Hepatocyte (in vitro differentiated cells): ENCODE measurements around the gene GLDN. TPM values are rescaled to one million over a fixed set of nuclear protein-coding genes. Genes with fewer than 3 reads are reported as not detected.

Source experiments
- DNase-seq: peaks from one replicate; pipeline ENCODE4 v3.0.0-alpha.2; 2016; ENCODE audit warnings: low spot score
- H2AFZ ChIP-seq: fragments of 200-600 bp; sonication (generic); 2 replicates; pipeline ENCODE4 v1.6.0; 2016; ENCODE audit warnings: antibody characterized with exemption, mild to moderate bottlenecking
- H3K27ac ChIP-seq: fragments of 200-600 bp; sonication (generic); 2 replicates; pipeline ENCODE4 v1.5.1; 2016; ENCODE audit warnings: mild to moderate bottlenecking
- H3K27me3 ChIP-seq: fragments of 200-600 bp; sonication (generic); 2 replicates; pipeline ENCODE4 v1.6.1; 2016
- H3K36me3 ChIP-seq: fragments of 200-600 bp; sonication (generic); replicated peaks from 2 replicates; pipeline ENCODE4 v1.5.1; 2016; ENCODE audit warnings: low read depth; ENCODE audit not compliant: insufficient read depth
- H3K4me1 ChIP-seq: fragments of 200-600 bp; sonication (generic); 2 replicates; pipeline ENCODE4 v1.5.1; 2016; ENCODE audit warnings: mild to moderate bottlenecking, moderate library complexity; ENCODE audit not compliant: insufficient read depth
- H3K4me2 ChIP-seq: fragments of 200-600 bp; sonication (generic); 2 replicates; pipeline ENCODE4 v1.6.0; 2016
- H3K4me3 ChIP-seq: fragments of 200-600 bp; sonication (generic); 2 replicates; pipeline ENCODE4 v1.5.1; 2016; ENCODE audit warnings: mild to moderate bottlenecking
- H3K79me2 ChIP-seq: fragments of 200-600 bp; sonication (generic); 2 replicates; pipeline ENCODE4 v1.6.0; 2017; ENCODE audit warnings: mild to moderate bottlenecking
- H3K9me2 ChIP-seq: fragments of 200-600 bp; sonication (generic); replicated peaks from 2 replicates; pipeline ENCODE4 v1.6.0; 2017; ENCODE audit warnings: mild to moderate bottlenecking; ENCODE audit not compliant: insufficient read depth
- H3K9me3 ChIP-seq: fragments of 200-600 bp; sonication (generic); 2 replicates; pipeline ENCODE4 v1.5.1; 2016; ENCODE audit warnings: low read depth, mild to moderate bottlenecking
- H4K20me1 ChIP-seq: fragments of 200-600 bp; sonication (generic); 2 replicates; pipeline ENCODE4 v1.6.0; 2016; ENCODE audit warnings: mild to moderate bottlenecking; ENCODE audit not compliant: insufficient read depth, poor library complexity, severe bottlenecking
- EZH2 ChIP-seq: fragments of 200-600 bp; sonication (generic); IDR thresholded peaks from 2 replicates; pipeline ENCODE4 v1.6.1; 2016; ENCODE audit warnings: antibody characterized with exemption, mild to moderate bottlenecking, borderline replicate concordance
- EZH2phosphoT487 ChIP-seq: fragments of 200-600 bp; sonication (generic); IDR thresholded peaks from one replicate; pipeline ENCODE4 v1.6.1; 2018; ENCODE audit warnings: antibody characterized with exemption, mild to moderate bottlenecking, low read depth, moderate library complexity; ENCODE audit not compliant: unreplicated experiment, severe bottlenecking
- WGBS: methylation state at CpG from one replicate; pipeline ENCODE4 v1.1.6; 2016; ENCODE audit warnings: low lambda C conversion rate; ENCODE audit errors: missing lambda C conversion rate; 5-methylcytosine and 5-hydroxymethylcytosine counted together
- polyA plus RNA-seq: library from polyadenylated mRNA; unstranded; fragments of >200 nt; fragmentation: Nextera tagmentation; extraction: Ambion mirVana; gene quantifications from 2 replicates; pipeline ENCODE4 v1.2.1, GENCODE V29; 2016
- total RNA-seq: library from RNA; depleted of rRNA; stranded (reverse); fragments of >200 nt; gene quantifications from 2 replicates; pipeline ENCODE4 v1.2.3, GENCODE V29; 2014
- TF ChIP-seq, protein P1 (sequence below): fragments of 200-600 bp; sonication (generic); IDR thresholded peaks from 2 replicates; pipeline ENCODE4 v1.5.1; 2016; ENCODE audit warnings: antibody characterized with exemption, mild to moderate bottlenecking; ENCODE audit not compliant: poor library complexity

GLDN gene
- total and polyA plus RNA-seq, 2 experiments from 2014 or later = 0.07 to 1.8 TPM

GRCh38 chr15:51333571-51333970 lies 7.9 kb upstream of the GLDN start:
- H3K9me2 ChIP-seq = no peaks in the 10 kb centered on the region
- H3K27me3 ChIP-seq = no peaks in the 10 kb centered on the region
- WGBS = 73% methylated on average over 2 of the region's 2 CpGs
- H3K27ac ChIP-seq = no peak overlapping the region
- H2AFZ ChIP-seq = no peak overlapping the region
- no peak overlapping the region for H3K4me2 ChIP-seq
- no peaks in the 10 kb centered on the region for H3K4me1 ChIP-seq
- TF ChIP-seq, protein P1, sequence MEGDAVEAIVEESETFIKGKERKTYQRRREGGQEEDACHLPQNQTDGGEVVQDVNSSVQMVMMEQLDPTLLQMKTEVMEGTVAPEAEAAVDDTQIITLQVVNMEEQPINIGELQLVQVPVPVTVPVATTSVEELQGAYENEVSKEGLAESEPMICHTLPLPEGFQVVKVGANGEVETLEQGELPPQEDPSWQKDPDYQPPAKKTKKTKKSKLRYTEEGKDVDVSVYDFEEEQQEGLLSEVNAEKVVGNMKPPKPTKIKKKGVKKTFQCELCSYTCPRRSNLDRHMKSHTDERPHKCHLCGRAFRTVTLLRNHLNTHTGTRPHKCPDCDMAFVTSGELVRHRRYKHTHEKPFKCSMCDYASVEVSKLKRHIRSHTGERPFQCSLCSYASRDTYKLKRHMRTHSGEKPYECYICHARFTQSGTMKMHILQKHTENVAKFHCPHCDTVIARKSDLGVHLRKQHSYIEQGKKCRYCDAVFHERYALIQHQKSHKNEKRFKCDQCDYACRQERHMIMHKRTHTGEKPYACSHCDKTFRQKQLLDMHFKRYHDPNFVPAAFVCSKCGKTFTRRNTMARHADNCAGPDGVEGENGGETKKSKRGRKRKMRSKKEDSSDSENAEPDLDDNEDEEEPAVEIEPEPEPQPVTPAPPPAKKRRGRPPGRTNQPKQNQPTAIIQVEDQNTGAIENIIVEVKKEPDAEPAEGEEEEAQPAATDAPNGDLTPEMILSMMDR = no peak
- no peak for TF ChIP-seq EZH2
- no peak for TF ChIP-seq EZH2phosphoT487
- no peak overlapping the region for H3K4me3 ChIP-seq
- no peaks in the 10 kb centered on the region for H3K36me3 ChIP-seq
- no peaks in the 10 kb centered on the region for H4K20me1 ChIP-seq
- H3K79me2 ChIP-seq = no peaks in the 10 kb centered on the region
- no peak for DNase-seq
- no peaks in the 10 kb centered on the region for H3K9me3 ChIP-seq

DNA sequence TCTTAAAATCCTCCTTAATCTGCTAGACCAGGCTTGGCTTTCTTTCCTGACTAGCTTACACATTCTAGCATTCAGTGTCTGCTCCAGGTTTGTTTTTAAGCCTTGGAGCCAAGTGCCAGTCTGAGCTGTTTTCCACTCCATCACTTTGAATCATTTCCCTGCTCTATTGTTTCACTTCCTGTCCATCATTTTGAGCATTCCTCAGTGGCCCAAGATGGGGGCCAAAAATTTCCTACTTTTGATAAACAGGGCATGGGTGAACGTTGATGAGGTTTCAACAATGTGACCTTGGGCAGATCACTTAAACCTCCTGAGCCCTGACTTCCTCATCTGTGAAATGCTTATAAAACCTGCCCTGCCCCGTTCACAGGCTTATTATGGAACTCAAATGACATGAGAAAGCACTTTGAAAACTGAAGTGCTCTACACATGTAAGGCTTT lies 7.4 kb upstream of the GLDN start:
- no peak for TF ChIP-seq EZH2
- no peak for TF ChIP-seq EZH2phosphoT487
- TF ChIP-seq, protein P1 = no peak
- Histone ChIP-seq H3K4me3 (no peak overlapping the region), H2AFZ (no peak overlapping the region), H3K9me2 (no peaks in the 10 kb centered on the region), H3K27me3 (no peaks in the 10 kb centered on the region), H3K27ac (no peak overlapping the region), H3K36me3 (no peaks in the 10 kb centered on the region), H3K4me2 (no peak overlapping the region), H3K79me2 (no peaks in the 10 kb centered on the region), H3K9me3 (no peaks in the 10 kb centered on the region), H4K20me1 (no peaks in the 10 kb centered on the region), H3K4me1 (no peaks in the 10 kb centered on the region)
- DNase-seq = no peak
- 35% methylated on average over 2 of the region's 2 CpGs for WGBS

- no peaks in the 10 kb centered on the region for H3K9me2 ChIP-seq
- DNase-seq = no peak
- H3K27ac ChIP-seq = no peak overlapping the region
- TF ChIP-seq, protein P1 = no peak
- no peak for TF ChIP-seq EZH2
- TF ChIP-seq EZH2phosphoT487 = no peak
- 93% methylated on average over 5 of the region's 5 CpGs for WGBS
- no peaks in the 10 kb centered on the region for H3K79me2 ChIP-seq
- no peak overlapping the region for H2AFZ ChIP-seq
- no peaks in the 10 kb centered on the region for H3K36me3 ChIP-seq
- H3K4me2 ChIP-seq = no peak overlapping the region
- no peak overlapping the region for H3K4me3 ChIP-seq
- peaks cover 1% of the 10 kb centered on the region for H3K27me3 ChIP-seq
- H3K4me1 ChIP-seq = no peaks in the 10 kb centered on the region
- H3K9me3 ChIP-seq = no peaks in the 10 kb centered on the region
- H4K20me1 ChIP-seq = no peaks in the 10 kb centered on the region
These were observed 6.4 kb upstream of the GLDN start for GRCh38 chr15:51335087-51335486.
